Urinary bladder (tissue), 4 donors: ENCODE results near the gene CFAP58. TPM values are rescaled to one million over a fixed set of nuclear protein-coding genes. Genes with fewer than 3 reads are reported as not detected.

Experiments used
- DNase-seq: peaks from one replicate; pipeline ENCODE4 v3.0.0-alpha.2; 2015; ENCODE audit errors: extremely low spot score
- H3K27ac ChIP-seq: one replicate; pipeline ENCODE4 v1.5.1; 2013; ENCODE audit warnings: low read depth, mild to moderate bottlenecking, moderate library complexity
- H3K36me3 ChIP-seq: one replicate; pipeline ENCODE4 v1.6.1; 2013; ENCODE audit warnings: mild to moderate bottlenecking, moderate library complexity; ENCODE audit not compliant: insufficient read depth
- H3K4me1 ChIP-seq: one replicate; pipeline ENCODE4 v1.6.1; 2013; ENCODE audit warnings: mild to moderate bottlenecking, moderate library complexity; ENCODE audit not compliant: insufficient read depth
- H3K4me3 ChIP-seq: one replicate; pipeline ENCODE4 v1.5.1; 2013; ENCODE audit warnings: low read depth, low read length
- WGBS: extraction: QIAGEN DNeasy Blood & Tissue Kit; methylation state at CpG from one replicate; pipeline ENCODE4 v1.1.7; 2013; 5-methylcytosine and 5-hydroxymethylcytosine counted together
- polyA plus RNA-seq: library from polyadenylated mRNA; stranded (reverse); fragments of 200-250 nt; gene quantifications from one replicate; pipeline ENCODE4 v1.2.3, GENCODE V29; 2013
- total RNA-seq: library from RNA; depleted of rRNA; stranded (reverse); fragments of >200 nt; gene quantifications from one replicate; pipeline ENCODE4 v1.2.3, GENCODE V29; 2014
- donor health status: healthy with polysubstance abuse.
- donor health status: healthy.

CFAP58 gene
- total and polyA plus RNA-seq, 2 donors: 0.34 to 0.69 TPM

DNA sequence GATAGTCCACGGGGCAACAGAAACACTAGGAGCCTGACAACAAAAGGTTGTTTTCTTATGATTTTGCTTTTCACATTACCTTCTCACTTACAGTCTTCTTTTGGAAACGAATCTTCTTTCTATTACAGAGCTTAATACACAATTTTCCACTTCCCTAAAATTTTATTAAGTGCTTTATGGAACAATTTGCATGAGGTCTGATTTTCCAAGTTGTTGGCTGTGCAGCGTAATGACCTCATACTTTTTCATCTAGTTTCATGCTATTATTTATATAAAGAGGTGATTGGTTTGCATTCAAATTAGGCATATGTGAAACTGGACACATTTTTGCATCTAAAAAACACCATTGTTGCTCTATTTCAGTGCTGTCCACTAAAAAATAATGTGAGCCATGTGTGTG lies 76.7 kb downstream of the CFAP58 start:
- H3K36me3 ChIP-seq: no peaks in the 10 kb centered on the region
- 61% methylated on average over 3 of the region's 3 CpGs for WGBS
- no peak overlapping the region for H3K4me3 ChIP-seq
- DNase-seq: no peak
- H3K27ac ChIP-seq: no peak overlapping the region
- no peaks in the 10 kb centered on the region for H3K4me1 ChIP-seq

DNA sequence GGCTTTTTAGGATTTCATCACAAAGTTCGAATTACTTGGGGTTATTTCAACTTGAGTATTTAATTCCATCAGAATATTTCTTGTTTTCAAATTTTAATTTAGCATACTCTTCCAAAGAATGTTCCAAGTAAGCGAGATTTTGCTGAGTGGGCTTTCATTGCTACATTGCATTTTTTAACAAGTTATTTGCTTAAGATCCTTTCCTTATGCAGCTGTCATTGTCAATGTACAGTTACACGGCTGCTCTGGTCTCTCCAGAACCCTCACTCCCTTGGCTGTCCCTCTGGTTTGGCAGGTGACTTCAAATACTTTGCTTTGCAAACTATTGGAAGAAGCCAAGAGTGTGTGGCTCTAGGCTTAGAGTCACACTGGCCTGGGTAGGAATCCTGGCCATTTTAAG lies 80.0 kb downstream of the CFAP58 start:
- WGBS: 54% methylated on average over 3 of the region's 3 CpGs

DNA sequence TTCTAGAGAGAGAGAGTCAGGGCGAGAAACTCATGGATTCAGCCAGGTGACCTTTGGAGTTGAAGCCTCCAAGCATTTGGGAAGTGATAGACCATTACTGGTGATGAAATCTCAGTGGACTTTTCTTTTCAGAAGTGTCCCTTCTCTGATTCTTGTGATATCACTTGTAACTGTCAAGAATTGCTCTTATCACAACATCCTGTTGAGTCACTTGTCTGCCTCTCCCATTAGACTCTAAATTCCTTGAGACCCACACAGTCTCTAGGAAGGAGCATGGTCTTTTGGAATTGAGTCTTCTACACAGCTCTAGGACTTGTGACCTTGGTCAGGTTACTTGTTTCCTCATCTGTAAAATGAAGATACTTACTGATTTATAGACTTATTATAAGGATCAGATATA lies 81.0 kb downstream of the CFAP58 start:
- DNase-seq: no peak
- whole genome bisulfite sequencing: 79% methylated on average over 1 of the region's 1 CpG
- no peak overlapping the region for H3K27ac ChIP-seq

More for the DNA sequence above, 80.0 kb downstream of the CFAP58 start:
- no peak for DNase-seq
- Histone ChIP-seq H3K27ac (no peak overlapping the region), H3K36me3 (no peaks in the 10 kb centered on the region), H3K4me1 (no peaks in the 10 kb centered on the region), H3K4me3 (no peak overlapping the region)

DNA sequence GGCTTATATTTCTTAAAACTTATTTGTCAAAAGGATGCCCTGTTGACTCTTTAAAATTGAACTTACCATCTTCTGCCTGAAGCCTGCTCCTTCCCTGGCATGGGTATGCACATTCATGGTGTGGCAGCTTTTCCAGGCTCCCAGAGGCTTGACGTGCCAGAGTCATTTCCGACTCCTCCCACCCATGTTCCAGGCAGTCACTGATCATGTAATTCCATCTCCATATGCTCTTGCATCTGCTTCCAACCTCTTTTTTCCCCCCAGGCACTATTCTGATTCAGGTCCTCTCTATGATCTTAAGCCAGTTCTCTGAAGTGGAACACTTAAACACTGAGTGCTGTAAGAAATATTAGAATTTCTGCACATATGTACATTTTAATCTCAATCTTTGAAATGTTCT lies 82.2 kb downstream of the CFAP58 start:
- WGBS: 54% methylated on average over 2 of the region's 2 CpGs
- no peaks in the 10 kb centered on the region for H3K36me3 ChIP-seq
- H3K4me1 ChIP-seq: no peaks in the 10 kb centered on the region
- no peak overlapping the region for H3K4me3 ChIP-seq
- no peak for DNase-seq
- no peak overlapping the region for H3K27ac ChIP-seq

More for the DNA sequence above, 81.0 kb downstream of the CFAP58 start:
- H3K4me1 ChIP-seq: no peaks in the 10 kb centered on the region
- no peaks in the 10 kb centered on the region for H3K36me3 ChIP-seq
- no peak overlapping the region for H3K4me3 ChIP-seq

DNA sequence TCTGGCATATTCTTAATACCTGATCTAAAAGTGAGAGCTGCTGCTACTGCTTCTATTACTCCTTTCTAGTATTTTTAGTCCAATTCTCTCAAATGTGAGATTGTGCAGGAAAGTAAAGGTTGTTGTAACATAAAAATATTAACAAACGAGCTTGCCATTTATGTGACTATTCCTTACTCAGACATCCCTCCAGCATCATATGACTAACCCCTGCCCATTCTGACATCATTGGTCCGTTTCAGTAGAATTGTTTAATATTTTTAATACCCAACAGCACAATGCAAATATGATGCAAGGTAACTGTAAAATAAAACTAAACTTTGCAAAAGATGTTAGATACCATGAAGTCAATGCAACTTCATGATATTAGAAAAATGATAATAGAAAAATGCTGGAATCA lies 83.6 kb downstream of the CFAP58 start:
- no peak overlapping the region for H3K4me3 ChIP-seq
- no peak for DNase-seq
- 72% methylated on average over 2 of the region's 2 CpGs for WGBS
- no peaks in the 10 kb centered on the region for H3K36me3 ChIP-seq
- H3K4me1 ChIP-seq: no peaks in the 10 kb centered on the region
- no peak overlapping the region for H3K27ac ChIP-seq

DNA sequence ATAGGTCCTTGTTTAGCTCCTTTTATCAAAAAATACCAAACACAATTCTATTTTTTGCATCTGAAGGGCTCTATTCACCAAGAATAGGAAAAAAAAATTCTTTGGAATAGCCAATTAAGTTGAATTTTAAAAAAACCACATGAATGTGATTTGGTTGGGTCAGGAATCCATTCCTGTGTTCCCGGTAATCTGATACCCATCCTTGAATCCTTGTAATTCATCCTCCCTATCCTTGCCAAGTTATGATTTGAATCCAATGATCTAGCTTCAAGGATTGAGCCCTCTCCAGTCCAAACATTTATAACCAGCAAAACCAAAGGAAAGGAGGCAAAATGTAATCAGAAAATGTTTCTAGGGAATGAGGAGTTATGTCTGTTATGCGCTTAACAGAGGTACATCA lies 86.6 kb downstream of the CFAP58 start:
- 80% methylated on average over 2 of the region's 2 CpGs for WGBS
- Histone ChIP-seq H3K27ac (no peak overlapping the region), H3K4me3 (no peak overlapping the region), H3K36me3 (no peaks in the 10 kb centered on the region), H3K4me1 (no peaks in the 10 kb centered on the region)
- DNase-seq: no peak

DNA sequence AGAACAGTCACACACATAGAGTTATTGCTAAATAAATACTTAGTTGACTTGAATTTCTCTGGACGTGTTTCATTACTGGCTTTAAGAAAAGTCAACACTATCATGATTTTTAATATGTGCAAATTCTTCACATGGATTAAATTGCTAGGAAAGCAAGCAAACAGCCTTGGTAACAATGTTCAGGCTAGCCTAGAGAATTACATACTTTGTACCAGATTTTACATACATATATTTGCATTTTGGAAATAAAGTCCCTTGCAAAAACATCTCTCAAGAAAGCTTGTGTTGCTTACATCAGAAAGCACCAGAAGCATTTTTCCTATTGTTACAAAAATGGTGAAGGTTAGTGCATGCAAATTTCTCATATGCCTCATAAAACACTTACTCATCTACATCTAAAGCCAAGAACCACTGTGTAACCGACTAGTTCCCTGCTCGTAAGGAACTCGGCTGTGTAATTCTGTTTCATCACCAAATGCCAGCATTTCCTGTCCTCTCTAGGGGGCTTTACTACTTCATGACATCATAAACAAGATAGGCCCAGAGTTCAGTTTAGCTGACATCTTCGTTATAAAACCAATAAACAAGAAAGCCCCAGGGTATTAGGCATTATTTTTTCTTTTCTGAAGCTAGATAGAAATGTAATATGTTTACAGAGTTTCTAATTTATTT lies 87.8 kb downstream of the CFAP58 start:
- WGBS: 20% methylated on average over 5 of the region's 5 CpGs
- H3K27ac ChIP-seq: no peak overlapping the region
- no peak overlapping the region for H3K4me3 ChIP-seq
- DNase-seq: no peak
- H3K36me3 ChIP-seq: no peaks in the 10 kb centered on the region
- H3K4me1 ChIP-seq: no peaks in the 10 kb centered on the region

DNA sequence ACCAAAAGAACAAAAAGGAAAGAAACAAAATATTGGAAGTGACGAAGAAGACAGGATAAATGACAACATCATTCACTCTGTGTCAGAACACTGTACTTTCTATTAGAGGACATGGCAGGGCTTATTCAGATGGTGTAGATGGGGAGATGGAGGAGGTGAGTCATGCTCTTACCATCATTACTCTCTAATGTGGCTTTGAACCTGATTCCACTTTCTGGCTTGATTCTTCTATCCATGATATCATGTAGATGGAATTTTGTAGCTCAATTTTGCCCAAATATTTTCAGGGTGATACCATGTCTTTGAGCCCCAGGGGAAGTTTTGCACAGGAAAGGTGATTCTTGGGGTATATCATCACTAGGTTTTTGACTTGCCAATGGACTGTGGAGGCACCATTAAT lies 91.7 kb downstream of the CFAP58 start:
- no peak for DNase-seq
- Histone ChIP-seq H3K4me1 (no peaks in the 10 kb centered on the region), H3K27ac (no peak overlapping the region), H3K4me3 (no peak overlapping the region), H3K36me3 (no peaks in the 10 kb centered on the region)
- WGBS: 92% methylated on average over 1 of the region's 1 CpG

DNA sequence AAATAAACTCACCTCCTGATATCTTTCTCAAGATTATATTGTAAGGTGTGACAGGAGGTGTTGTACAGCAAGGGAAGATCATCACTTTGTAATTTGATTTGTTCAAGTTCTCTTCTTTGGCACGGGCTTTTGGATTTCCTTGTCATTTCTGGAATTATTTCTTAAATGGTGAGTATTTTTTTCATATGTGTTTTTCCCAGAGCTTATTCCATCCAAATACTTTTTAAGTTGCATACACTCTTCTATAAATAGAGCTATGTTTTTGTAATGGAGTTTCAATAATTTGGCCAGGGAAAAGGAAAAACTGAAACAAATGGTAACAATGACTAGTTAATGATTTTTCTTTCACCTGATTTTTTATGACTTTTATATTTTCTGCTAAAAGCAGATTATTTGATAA lies 92.5 kb downstream of the CFAP58 start:
- Histone ChIP-seq H3K27ac (no peak overlapping the region), H3K4me1 (no peaks in the 10 kb centered on the region), H3K36me3 (no peaks in the 10 kb centered on the region), H3K4me3 (no peak overlapping the region)
- WGBS: 59% methylated on average over 1 of the region's 1 CpG
- DNase-seq: no peak

DNA sequence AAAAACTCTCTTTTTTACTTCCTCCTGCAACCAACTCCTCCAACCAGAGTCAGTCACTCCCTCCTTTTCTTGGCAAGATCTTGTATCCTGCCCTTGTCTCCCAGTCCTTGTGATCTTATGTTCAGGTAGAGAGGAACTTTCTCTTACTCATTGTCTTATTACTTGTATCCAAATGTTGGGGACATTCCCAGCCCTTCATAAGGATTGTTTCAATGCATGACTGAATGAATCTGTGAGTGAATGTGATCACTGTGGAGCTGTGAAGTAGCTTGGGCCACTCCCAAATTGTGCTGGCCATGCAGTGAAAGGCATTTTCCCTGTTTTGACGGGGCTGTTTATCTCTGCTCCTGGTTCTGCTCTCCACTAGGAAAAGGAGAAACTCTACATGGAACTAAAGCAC lies 93.7 kb downstream of the CFAP58 start:
- no peak for DNase-seq
- 36% methylated on average over 1 of the region's 1 CpG for WGBS
- Histone ChIP-seq H3K4me1 (no peaks in the 10 kb centered on the region), H3K27ac (no peak overlapping the region), H3K36me3 (no peaks in the 10 kb centered on the region), H3K4me3 (no peak overlapping the region)

DNA sequence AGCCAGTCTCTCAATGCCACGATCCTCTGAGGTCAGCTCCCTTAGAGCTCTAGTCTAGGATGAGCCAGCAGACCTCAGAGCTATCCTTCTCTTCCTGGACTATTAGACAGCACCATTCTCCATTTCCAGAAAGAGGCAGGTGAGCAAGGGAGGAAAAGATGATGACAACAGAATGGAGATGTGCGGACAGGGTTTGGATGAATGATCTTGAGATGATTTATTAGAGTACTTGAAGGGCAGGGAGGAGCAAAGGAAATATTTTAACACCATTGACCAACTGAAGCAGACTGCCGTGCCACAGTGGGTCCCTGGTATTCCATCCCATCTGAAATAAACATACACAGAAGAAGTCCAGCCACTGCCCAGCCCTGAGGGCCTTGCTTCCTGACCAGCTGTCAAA lies 94.3 kb downstream of the CFAP58 start:
- no peak overlapping the region for H3K27ac ChIP-seq

DNA sequence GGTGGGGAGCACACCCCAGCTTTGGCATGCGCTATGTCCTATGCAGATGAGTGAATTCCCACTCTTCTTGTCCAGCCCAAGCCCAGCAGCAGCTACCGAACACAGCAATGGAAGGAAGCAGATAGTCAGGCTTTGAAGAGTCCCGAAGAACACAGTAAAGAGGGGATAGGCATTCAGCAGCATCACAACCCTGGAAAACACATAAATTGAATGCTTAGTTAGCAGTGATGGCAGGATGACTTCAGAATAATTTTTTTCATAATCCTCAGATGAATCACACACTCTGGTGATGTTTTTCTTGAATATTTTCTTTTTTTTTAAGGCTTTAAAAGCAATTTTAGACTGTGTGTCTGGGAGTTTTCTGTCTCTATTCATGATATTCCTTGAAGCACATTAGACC lies 95.8 kb downstream of the CFAP58 start:
- no peak overlapping the region for H3K4me3 ChIP-seq
- no peak overlapping the region for H3K27ac ChIP-seq
- DNase-seq: no peak
- no peaks in the 10 kb centered on the region for H3K36me3 ChIP-seq
- WGBS: 75% methylated on average over 3 of the region's 3 CpGs
- no peaks in the 10 kb centered on the region for H3K4me1 ChIP-seq

More for the DNA sequence above, 94.3 kb downstream of the CFAP58 start:
- DNase-seq: no peak
- 76% methylated on average over 3 of the region's 3 CpGs for WGBS
- Histone ChIP-seq H3K36me3 (no peaks in the 10 kb centered on the region), H3K4me3 (no peak overlapping the region), H3K4me1 (no peaks in the 10 kb centered on the region)

DNA sequence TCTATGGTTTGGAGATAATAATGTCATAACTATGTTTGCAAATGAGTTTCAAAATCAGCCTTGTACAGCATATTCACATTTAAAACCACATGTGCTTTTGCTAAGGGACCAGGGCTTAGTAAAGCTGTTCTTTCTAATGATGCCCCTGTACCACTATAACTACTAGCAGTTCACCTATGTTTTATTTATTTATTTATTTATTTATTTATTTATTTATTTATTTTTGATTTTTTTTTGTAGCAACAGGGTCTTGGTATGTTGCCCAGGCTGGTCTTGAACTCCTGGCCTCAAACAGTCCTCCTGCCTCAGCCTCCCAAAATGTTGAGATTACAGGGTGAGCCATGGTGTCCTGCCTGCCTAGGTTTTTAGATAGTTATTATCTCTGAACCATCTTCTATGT lies 96.9 kb downstream of the CFAP58 start:
- H3K36me3 ChIP-seq: no peaks in the 10 kb centered on the region
- no peaks in the 10 kb centered on the region for H3K4me1 ChIP-seq
- H3K4me3 ChIP-seq: no peak overlapping the region
- DNase-seq: no peak
- H3K27ac ChIP-seq: no peak overlapping the region

DNA sequence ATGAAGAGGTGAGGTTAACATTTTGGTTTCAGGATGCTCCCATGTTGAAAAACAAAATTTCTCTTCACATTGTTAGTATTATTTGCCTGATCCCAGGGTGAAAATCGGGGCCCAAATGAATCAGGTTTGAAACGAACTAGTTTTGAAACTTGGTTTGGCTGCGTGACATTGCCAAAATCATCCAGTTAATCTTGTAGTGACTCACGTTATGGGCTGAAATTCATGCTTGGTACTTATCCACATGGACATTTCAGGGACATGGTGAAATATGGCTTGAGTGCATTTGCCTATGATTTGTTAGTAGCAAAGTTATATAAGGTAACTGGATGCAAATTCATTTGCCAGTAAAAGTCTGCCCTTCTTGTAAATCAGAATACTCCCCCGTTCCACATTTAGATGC lies 97.3 kb downstream of the CFAP58 start:
- WGBS: 78% methylated on average over 5 of the region's 5 CpGs
- Histone ChIP-seq H3K36me3 (no peaks in the 10 kb centered on the region), H3K4me1 (no peaks in the 10 kb centered on the region), H3K27ac (no peak overlapping the region), H3K4me3 (no peak overlapping the region)
- no peak for DNase-seq

DNA sequence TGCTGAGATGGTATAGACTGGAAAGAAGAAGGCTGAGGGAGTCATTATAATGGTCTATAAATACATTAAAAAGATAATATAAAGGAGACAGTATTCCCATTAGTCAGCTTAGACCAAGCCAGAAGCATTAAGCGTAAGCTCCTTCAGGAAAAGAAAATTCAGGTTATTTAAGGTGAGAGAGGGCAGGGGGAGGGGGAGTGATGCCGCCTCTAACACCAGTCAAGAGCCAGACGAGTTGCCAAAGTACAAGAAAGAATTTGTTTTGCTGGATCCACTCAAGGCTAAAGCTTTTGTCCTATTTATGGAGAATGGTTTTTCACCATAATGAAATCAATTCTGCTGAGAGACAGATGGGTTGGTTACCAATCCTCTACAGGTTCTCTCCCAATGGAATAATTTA lies 99.3 kb downstream of the CFAP58 start:
- no peak for DNase-seq
- Histone ChIP-seq H3K4me1 (no peaks in the 10 kb centered on the region), H3K36me3 (no peaks in the 10 kb centered on the region), H3K27ac (no peak overlapping the region), H3K4me3 (no peak overlapping the region)
- WGBS: 83% methylated on average over 3 of the region's 3 CpGs
